Uterus (tissue), 4 donors: ENCODE data around the gene WDR46. TPM values are rescaled to one million over a fixed set of nuclear protein-coding genes. Genes with fewer than 3 reads are reported as not detected.
A peak's percentile ranks its signal among the peaks of the same experiment; 100 is the strongest.

Experiments used
- DNase-seq, 2 donors: peaks; one replicate each; pipeline ENCODE4 v3.0.0-alpha.2; 2019 to 2020
- H3K27ac ChIP-seq, 2 donors: fragments of 200-600 bp; sonication (generic); 1 replicate in 1 of 2; 2 replicates in 1 of 2; pipeline ENCODE4 v1.5.1; 2016 to 2018
- H3K27me3 ChIP-seq, 2 donors: fragments of 200-600 bp; sonication (generic); one replicate each; pipeline ENCODE4 v1.5.1; 2018 to 2019; ENCODE audit warnings: control low read depth in 1 of 2
- H3K36me3 ChIP-seq, 2 donors: fragments of 200-600 bp; sonication (generic); one replicate each; pipeline ENCODE4 v1.5.1; 2019; ENCODE audit warnings: control low read depth in 1 of 2
- H3K4me1 ChIP-seq, 2 donors: fragments of 200-600 bp; sonication (generic); one replicate each; pipeline ENCODE4 v1.5.1; 2018 to 2019; ENCODE audit warnings: control low read depth in 1 of 2
- H3K4me3 ChIP-seq, 2 donors: fragments of 200-600 bp; sonication (generic); 1 replicate in 1 of 2; 2 replicates in 1 of 2; pipeline ENCODE4 v1.5.1; 2018 to 2019; ENCODE audit warnings: mild to moderate bottlenecking in 1 of 2
- H3K9me3 ChIP-seq, 2 donors: fragments of 200-600 bp; sonication (generic); one replicate each; pipeline ENCODE4 v1.5.1; 2019; ENCODE audit warnings: control low read depth in 1 of 2
- POLR2A ChIP-seq, 2 donors: fragments of 450-650 bp; IDR thresholded peaks; one replicate each; pipeline ENCODE4 v1.6.1; 2016; ENCODE audit warnings: antibody characterized with exemption in 2 of 2, mild to moderate bottlenecking in 1 of 2, moderate library complexity in 1 of 2
- intact Hi-C: fragments of 100-400 bp; cut with DNase I; formaldehyde crosslinking; loops from one replicate; pipeline ENCODE4 v1.15.1; 2023; ENCODE audit warnings: low total_unique reads
- total RNA-seq, 4 donors: library from RNA; depleted of rRNA in 3 of 4; stranded (reverse); fragments of >200 nt in 3 of 4; gene quantifications; one replicate each; pipeline versions ENCODE4 v1.1.0 to v1.2.4, GENCODE V29; 2014 to 2023
- TF ChIP-seq, protein P1 (sequence below), 4 experiments: fragments of 200-600 bp in 2 of 4; fragments of 450-650 bp in 2 of 4; sonication (generic) in 2 of 4; IDR thresholded peaks; one replicate each; pipeline ENCODE4 v1.5.1; 2016 to 2019; ENCODE audit warnings: antibody characterized with exemption in 4 of 4, mild to moderate bottlenecking in 2 of 4, moderate library complexity in 1 of 4
- donor health status: DM: yes; HTN: yes; CAD: no.

Gene WDR46
- total RNA-seq, 4 donors from 2014 or later = 17.9 to 60.3 (median 31.7) TPM

DNA sequence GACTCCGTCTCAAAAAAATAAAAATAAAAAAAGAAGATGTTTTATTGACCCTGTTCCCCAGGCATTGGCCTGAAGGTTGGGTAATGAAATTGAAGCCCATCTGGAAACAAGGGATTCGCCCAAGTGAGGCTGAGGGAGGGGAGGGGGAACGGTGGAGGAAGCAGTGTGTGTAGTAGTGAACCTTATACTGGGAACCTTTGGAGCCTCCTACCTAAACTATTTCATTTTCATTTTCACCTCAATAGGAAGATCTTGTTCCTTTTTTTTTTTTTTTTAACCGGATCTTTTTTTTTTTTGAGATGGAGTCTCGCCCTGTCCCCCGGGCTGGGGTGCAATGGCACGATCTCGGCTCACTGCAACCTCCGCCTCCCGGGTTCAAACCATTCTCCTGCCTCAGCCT, 41.7 kb upstream of the WDR46 start:
- no peak for TF ChIP-seq POLR2A (IDR thresholded peaks at IDR 0.05)
- TF ChIP-seq, protein P1, sequence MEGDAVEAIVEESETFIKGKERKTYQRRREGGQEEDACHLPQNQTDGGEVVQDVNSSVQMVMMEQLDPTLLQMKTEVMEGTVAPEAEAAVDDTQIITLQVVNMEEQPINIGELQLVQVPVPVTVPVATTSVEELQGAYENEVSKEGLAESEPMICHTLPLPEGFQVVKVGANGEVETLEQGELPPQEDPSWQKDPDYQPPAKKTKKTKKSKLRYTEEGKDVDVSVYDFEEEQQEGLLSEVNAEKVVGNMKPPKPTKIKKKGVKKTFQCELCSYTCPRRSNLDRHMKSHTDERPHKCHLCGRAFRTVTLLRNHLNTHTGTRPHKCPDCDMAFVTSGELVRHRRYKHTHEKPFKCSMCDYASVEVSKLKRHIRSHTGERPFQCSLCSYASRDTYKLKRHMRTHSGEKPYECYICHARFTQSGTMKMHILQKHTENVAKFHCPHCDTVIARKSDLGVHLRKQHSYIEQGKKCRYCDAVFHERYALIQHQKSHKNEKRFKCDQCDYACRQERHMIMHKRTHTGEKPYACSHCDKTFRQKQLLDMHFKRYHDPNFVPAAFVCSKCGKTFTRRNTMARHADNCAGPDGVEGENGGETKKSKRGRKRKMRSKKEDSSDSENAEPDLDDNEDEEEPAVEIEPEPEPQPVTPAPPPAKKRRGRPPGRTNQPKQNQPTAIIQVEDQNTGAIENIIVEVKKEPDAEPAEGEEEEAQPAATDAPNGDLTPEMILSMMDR (IDR thresholded peaks at IDR 0.05) = no peak
- intact Hi-C loops = no loop called here

DNA sequence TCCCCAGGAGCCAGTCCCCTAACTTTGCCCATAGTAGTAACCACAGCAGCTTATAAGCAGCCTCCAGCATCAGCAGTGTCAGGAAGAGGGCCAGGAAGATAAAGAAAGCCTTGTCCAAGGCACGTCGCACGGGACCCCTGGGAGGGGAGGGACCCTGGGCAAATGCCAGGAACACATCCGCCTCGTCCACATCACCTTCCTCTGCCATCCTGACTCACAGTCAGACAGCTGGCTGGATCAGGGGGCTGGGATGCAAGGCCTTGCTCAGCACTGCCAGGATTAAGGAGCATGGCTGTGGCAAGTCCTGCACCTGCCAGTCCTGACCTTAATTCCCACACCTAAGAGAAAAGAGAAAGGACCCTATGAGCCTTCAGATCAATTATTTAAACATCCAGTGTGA, 40.0 kb upstream of the WDR46 start:
- Histone ChIP-seq H3K4me3 (no peak overlapping the region), H3K27me3 (no peaks in the 10 kb centered on the region), H3K4me1 (no peaks in the 10 kb centered on the region), H3K27ac (no peak overlapping the region), H3K36me3 (no peaks in the 10 kb centered on the region), H3K9me3 (no peaks in the 10 kb centered on the region)
- no peak for DNase-seq
- TF ChIP-seq POLR2A (IDR thresholded peaks at IDR 0.05) = no peak
- TF ChIP-seq, protein P1 (IDR thresholded peaks at IDR 0.05) = no peak
- intact Hi-C loops = no loop called here

More for the DNA sequence above, 41.7 kb upstream of the WDR46 start:
- DNase-seq = no peak
- no peaks in the 10 kb centered on the region for H3K36me3 ChIP-seq
- H3K27ac ChIP-seq = no peak overlapping the region
- H3K9me3 ChIP-seq = no peaks in the 10 kb centered on the region
- H3K4me3 ChIP-seq = no peak overlapping the region
- no peaks in the 10 kb centered on the region for H3K27me3 ChIP-seq
- H3K4me1 ChIP-seq = no peaks in the 10 kb centered on the region

DNA sequence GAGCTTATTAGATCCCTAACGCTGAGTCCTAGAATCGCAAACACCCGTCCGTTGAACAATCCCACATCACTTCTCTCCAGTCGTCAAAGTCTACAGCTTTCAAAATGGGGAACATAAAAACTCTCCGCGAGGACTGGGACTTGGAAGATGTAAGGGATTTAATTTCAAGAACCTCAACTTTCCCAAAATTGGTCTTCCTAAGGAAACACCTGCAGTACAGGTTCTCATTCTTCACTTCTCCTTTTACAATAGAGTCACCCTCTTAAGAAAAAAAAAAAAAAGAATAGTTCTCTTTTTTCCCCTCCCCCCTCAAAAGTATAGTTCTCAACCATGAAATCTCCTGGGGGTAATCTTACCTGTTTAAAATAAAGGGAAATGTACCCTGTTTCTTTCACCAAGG, 35.1 kb upstream of the WDR46 start:
- TF ChIP-seq POLR2A (IDR thresholded peaks at IDR 0.05) = no peak
- TF ChIP-seq, protein P1 (IDR thresholded peaks at IDR 0.05) = no peak
- intact Hi-C loops = no loop called here
- H3K27me3 ChIP-seq = no peaks in the 10 kb centered on the region
- peak overlapping the region in 1 of 2 donors; percentile 91 for H3K4me3 ChIP-seq
- no peaks in the 10 kb centered on the region for H3K9me3 ChIP-seq
- H3K36me3 ChIP-seq = no peaks in the 10 kb centered on the region
- peak overlapping the region; percentile 89 to 90 for H3K27ac ChIP-seq
- peaks cover 6 to 16% of the 10 kb centered on the region in 2 donors for H3K4me1 ChIP-seq
- DNase-seq = no peak

DNA sequence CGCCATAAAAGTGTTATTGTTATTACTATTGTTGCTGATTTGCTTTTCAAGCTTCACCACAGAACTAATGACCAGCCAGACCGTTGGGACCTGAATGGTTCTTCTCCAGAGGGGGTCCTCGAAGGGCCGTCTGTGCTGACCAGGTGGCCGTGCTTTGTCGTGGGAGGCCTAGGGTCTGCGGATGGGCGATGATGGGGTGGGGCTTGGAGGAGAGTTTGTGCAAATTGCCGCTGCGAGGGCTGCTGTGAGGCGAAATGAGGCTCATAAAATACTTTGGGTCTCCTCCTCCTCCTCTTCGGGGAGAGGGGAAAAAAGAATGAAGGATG, 34.5 kb upstream of the WDR46 start:
- no peak for DNase-seq
- TF ChIP-seq, protein P1 (IDR thresholded peaks at IDR 0.05) = no peak
- TF ChIP-seq POLR2A (IDR thresholded peaks at IDR 0.05) = no peak

DNA sequence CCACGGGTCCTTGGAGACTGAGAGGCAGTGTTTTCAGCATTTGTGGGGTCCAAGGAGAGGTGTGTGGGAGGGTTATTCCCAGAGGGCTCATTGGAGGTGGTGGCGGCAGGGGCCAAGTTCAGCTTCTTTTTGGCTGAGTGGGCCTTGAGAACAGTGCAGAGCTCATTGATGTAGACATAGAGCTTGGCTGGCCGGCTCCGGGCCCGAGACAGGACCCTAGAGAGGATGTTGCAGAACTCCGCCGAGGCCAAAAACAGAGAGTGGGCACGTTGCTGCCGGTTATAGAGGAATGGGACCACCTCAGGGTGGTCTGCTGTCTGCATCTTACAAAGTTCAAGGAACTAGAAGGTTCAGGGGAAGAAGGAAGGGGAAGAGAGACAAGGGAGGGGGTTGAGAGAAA, 32.2 kb upstream of the WDR46 start:
- Histone ChIP-seq H3K27me3 (no peaks in the 10 kb centered on the region), H3K9me3 (no peaks in the 10 kb centered on the region), H3K4me1 (peaks cover 6 to 16% of the 10 kb centered on the region in 2 donors), H3K36me3 (no peaks in the 10 kb centered on the region), H3K27ac (peak overlapping the region; percentile 89 to 90), H3K4me3 (no peak overlapping the region)
- DNase-seq = peak in 1 of 2 donors; percentile 23
- no peak for TF ChIP-seq POLR2A (IDR thresholded peaks at IDR 0.05)
- TF ChIP-seq, protein P1 (IDR thresholded peaks at IDR 0.05) = no peak
- intact Hi-C loops = no loop called here

More for the DNA sequence above, 34.5 kb upstream of the WDR46 start:
- Histone ChIP-seq H3K27me3 (no peaks in the 10 kb centered on the region), H3K36me3 (no peaks in the 10 kb centered on the region), H3K4me3 (peak overlapping the region; percentile 82 to 91), H3K27ac (peak overlapping the region; percentile 89 to 90), H3K4me1 (peaks cover 6 to 16% of the 10 kb centered on the region in 2 donors), H3K9me3 (no peaks in the 10 kb centered on the region)
- intact Hi-C loops = no loop called here
